HG02798 (cell line): ENCODE data around the gene PIP5K1C.
"Not testable (repeated sequence)": the region's sequence is repeated elsewhere in the genome, so short reads cannot be mapped to it uniquely, and the experiment has no call there.

Source experiments
- ATAC-seq: cut with Tn5 transposase; IDR thresholded peaks from one replicate; pipeline ENCODE4 v1.9.1; 2021; ENCODE audit warnings: mild to moderate bottlenecking; ENCODE audit not compliant: unreplicated experiment, poor library complexity

PIP5K1C gene

DNA sequence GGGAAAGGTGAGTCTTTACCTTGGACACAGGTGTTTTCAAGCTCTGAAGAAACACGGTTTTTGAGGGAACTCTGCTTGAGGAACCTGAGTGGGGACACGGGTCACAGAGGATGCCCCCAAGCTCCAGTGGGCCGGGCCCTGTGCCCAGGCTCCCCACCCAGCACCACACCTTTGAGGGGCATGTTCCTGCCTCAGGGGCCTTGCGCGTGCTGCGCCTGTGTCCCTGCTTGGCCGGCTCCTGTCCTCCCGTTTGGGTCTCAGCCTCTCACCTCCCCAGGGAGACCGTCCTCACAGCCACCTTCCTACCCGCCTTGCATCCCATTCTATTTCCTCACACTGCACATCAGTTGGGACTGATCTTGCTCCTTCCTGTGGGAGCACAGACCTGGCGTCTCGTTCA, 21.1 kb downstream of the PIP5K1C start:
- ATAC-seq: no peak

DNA sequence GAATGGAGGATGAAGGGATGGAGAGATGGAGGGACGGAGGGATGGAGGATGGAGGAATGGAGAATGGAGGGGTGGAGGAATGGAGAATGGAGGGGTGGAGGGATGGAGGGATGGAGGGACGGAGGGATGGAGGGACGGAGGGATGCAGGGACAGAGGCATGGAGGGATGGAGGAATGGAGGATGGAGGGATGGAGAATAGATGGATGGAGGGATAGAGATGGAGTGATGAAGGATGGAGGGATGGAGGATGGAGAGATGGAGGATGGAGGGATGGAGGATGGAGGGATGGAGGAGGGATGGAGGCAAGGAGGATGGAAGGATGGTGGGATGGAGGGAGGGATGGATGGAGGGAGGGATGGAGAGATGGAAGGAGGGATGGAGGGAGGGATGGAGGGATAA, 22.1 kb downstream of the PIP5K1C start:
- ATAC-seq: no peak

DNA sequence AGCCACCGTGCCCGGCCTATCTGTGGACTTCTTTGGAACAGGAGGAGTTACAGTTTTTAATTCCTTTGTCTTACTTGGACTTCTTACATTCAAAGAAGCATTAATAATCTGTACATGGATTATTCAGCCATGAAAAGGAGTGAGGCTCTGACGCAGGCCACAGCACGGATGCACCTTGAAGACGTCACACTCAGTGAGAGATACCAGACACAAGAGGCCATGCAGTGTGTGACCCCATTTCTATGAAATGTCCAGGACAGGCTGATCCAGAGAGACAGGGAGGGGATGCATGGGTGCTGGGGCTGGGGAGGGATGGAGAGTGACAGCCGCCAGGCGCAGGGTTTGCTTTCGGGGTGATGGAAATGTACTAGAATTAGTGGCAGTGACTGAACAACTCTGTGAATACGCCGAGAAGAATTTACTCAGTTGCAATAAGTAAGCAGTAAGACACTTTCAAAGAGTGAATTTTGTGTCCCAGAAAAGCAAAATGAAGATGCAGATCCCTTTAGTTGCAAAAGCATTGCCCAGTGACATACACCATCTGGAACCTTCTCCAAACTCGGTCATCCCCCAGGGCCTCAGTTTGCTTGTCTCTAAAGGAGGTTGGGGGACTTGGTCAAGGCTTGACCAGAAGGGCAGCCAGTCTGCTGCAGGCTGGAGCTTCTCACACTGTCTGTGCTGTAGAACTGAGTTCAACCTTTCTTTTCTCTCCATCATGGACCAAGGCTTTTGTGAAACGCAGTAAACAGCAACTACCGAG, 25.3 kb downstream of the PIP5K1C start:
- ATAC-seq: no peak

DNA sequence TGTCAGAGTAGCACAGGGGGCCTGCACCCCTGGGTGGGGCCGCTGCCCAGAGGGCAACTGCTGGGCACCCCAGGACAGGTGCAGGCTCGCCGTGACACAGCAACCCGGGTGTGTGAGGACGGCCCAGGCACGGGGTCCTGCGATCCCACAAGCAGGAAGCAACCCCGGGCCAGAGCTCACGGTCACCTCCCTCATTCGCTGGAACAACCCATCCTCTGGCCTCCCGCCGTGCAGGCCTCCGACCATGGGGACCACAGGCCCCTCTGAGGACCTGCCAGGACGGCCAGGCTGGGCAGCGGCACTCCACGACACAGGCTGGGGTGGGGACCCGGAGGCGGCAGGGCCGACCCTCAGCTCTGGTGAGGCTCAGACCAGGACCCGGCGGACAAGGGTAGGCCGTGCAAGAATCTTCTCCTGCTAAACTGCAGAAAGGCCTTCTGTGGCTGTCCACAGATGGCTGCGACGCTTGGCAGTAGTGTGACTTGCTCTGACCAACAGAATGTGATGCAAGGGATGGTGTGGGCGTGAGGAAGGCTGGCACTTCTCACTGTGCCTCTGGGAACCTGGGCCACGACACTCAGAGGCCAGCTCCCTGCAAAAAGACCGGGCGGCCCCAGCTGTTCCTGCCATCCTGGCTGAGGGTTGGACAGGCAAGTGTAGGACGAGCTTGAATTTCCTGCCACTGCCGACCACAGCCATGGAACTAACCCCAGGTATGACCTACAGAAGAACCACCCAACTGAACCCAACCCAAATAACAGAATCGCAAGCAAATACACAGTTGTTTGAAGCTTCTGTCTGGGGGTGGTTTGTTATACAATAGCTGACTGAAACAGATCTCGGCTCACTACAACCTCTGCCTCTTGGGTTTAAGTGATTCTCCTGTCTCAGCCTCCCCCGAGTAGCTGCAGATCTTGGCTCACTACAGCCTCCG, 26.5 kb downstream of the PIP5K1C start:
- ATAC-seq: no peak

DNA sequence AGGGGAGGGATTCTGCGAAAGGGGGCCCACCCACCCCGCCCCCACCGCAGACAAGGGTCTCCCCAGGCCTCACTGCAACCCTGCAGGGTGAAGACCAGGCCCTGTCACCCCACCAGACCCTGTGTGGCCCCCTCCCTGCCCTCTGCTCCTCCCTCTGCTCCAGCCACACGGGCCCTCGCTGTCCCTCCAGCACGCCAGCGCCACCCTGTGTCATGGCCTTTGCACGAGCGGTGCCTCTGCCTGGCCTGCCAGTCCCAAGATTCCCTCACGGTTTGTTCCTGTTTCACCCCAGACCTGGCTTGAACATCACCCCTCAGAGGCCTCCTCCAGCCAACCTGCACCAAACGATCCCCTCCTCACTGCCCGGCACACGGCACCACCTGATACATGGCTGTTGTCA, 27.3 kb downstream of the PIP5K1C start:
- no peak for ATAC-seq

DNA sequence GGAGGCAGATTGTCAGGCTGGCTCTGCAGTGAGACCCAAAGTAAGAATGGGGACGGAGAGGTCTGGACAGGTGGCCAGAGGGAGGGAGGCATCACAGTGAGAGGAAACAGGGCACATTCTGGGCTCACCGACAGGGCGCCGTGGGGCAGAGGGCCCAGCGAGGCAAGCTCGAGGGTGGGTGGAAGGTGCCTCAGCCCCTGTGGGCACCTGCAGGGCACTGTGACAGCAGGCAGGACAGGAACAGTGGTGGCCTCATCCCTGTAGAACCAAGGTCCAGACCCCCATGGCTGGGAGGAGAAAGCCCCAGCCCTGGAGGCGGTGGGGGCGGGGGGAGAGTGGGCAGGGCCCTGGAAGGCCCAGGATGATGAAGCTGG, 27.7 kb downstream of the PIP5K1C start:
- no peak for ATAC-seq

DNA sequence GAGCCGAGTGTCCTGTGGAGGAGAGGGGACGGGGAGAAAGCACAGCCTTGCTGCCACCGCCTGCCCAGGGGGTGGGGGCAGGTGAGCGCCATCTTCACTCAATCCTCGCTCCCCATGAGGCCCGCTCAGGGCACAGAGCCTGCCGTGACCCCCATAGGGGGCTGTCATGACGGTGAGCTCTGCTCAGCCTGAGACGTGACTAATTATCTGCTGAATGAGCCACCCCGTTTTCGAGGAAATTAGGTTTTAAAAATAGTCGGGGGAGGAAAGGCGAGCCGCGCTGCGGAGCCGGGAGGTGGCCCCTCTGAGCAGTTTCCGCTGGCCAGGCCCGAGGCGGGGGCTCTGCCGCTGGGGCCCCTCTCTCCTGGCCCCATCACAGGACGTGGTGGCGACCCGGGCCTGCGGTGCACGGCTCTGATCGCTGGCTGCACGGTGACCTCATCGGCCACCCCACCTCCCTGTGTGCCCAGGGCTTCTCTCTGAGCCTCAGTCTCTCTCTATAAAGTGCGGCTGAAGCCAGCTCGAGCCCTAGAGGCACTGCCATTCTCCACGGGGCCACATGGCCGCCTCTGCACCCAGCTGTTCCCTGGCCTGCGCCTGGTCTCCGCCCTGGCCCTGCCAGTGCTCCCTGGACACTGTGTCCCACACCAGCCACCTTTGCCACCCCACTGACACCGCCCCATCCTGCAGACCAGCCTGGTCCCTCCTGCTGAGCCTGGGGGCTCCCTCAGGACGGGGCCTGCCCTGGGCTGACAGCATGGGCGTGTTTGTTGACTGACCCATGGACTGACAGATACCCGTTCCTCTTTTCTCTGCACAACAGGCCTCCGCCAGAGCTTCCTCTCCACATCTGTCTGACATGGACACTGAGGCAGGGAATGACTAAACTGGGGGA, 28.3 kb downstream of the PIP5K1C start:
- no peak for ATAC-seq

DNA sequence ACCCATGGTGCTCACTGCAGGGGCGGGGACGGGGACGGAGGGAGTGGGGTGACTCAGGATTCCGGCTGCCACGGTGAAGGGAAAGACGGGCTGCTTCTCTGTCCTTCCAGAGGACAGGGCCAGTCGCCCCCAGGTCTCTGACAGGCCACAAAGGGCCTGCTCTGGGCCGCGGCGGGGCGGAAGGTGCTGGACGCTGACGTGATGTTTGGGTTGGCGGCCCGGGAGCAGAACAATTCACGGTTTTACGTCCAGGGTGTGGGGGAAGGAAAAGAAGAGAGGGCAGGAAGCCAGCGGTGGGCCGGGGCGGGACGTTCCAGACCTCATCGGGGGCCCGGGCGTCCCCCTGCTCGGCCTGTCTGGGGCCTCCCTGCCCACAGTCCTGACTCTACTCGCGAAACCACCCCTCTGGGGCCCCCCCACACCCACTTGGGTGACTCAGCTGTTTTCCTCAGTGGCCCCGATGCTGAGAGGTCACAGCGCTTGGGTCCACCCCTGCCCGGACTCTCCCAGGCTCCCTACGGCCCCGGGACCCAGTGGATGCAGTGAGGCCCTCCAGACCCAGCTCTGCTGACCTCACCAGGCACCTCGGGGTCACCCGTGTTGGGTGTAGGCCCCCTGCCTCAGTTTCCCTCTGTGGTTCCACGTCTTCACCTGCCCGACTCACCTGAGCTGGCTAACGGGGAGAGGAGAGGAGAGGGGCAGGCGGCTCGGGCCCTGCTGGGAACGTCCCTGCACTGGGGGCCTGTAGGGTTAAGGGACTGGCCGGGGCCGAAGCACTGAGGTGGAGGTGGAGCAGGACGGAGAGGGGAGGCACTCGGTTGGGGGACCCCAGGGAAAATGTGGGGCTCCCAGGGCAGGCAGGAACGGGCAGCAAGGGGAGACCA, 29.2 kb downstream of the PIP5K1C start:
- ATAC-seq: no peak

DNA sequence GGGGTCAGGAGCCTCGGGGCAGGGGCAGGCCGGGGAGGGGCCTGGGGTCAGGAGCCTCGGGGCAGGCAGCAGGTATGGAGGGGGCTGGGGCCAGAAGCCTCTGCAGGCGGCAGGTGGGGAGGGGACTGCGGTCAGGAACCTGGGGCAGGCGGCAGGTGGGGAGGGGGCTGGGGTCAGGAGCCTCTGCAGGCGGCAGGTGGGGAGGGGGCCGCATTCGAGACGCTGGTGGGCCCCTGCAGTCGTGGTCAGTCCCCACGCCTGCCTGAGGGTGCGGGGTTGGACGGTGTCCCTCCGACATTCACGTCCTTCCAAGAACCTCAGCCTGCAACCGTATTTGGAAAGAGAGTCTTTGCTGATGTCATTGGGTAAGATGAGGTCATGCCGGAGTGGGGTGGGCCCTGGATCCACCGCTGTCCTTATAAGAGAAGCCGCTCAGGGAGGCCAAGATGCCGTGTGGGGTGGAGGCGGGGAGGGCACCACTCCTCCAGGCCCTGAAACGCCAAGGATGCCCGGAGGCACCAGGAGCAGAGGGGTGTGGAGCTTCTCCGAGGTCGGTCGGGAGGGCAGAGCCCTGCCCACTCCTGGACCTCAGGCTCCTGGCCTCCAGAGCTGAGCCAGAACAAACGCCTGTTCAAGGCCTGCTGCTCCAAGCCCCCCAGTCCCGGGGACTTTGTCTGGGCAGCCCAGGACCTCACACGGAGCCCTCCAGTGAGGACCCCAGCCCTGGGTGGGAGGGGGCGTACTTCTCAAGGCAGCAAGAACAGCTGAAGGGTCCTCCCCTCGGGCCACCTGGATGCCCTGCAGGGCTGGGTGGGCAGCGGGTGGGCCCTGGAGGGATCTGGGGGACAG, 30.1 kb downstream of the PIP5K1C start:
- no peak for ATAC-seq

DNA sequence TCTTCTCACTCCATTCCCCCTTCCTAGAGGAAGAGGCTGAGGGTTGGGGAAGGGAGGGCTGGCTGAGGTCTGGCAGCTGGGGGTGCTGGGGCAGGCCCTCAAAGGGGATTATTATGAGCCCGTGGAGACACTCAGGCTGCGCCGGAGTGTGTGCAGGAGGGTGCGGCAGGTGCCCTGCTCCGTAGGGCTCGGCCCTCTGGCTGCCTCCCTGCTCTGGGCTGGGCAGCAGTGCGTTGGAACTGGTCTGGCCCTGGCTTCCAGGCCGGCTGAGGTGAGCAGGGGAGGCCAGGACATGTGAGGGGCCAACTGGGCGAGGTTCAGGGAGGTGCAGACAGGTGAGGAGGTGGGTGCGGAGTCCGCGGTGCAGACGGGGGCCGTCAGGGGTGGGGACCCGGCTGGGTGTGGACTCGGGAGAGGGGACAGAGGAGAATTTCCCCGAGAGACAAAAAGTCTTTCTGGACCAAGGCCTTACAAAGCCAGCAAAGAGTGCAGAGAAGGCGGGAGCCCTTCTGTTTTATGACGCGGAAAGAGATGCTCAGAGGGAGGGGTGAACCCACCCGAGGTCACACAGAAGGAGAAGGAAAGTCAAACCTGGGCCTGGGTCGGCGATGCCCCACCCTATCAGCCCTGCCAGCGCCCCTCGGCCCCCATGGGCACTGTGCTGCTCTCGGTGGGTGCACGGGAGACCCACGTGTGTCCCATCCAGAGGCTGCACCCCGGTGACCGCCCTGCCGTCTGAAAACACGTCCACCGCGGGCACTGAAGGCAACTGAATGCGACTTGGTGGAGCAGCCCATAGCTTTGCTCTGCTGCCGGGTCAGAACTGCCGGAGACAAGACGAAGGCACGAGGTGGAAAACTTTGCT, 31.0 kb downstream of the PIP5K1C start:
- ATAC-seq: no peak

DNA sequence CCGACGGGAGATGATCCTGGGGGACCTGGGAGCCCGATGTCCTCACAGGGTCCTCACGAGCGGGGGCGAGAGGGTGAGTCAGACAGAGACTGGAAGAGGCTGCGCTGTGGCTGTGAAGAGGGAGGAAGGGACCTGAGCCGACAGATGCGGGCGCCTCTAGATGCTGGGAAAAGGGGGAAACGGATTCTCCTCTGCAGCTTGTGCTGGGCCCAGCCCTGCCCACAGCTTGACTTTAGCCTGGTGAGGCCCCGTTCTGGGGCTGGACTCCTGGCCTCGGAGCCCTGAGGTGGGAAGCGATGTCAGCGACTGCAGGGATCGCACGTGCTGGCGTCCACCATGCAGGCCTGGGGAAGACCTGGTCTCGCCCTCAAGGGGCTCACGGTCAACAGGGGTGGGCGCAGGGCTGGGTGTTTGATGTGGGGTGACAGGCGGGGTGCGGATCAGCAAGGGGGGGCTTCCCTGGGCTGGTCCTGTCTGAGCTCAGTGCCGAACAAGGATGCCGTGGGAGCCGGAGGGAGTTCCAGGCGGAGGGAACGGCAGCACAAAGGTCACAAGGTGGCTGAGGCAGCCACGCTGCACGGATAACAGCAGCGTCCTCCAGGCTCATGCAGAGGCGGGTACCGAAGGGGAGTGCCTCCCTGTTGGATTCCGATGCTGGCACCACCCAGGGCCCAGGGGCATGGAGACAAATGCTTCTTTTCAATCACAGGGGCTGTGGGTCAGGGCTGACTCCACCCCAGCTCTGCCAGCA, 31.8 kb downstream of the PIP5K1C start:
- ATAC-seq: no peak

DNA sequence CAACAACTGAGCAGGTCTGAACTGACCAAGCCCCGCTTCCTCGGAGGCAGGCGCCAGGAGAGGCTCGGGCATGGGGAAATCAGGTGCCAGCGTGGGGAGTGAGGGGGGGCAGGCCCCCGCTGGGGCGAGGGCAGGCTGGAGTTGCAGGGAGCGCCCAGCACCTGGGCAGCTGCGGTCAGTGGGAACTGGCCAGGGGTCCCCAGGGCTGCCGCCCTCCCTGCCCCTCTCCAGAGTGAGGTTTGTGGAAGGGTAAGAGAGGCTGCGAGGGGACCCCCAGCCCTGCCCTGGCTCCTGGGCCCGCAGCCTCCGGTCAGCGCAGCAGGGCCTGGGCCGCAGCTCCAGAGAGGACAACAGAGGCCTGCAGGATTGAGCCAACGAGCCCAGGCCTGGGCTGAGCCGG, 32.5 kb downstream of the PIP5K1C start:
- no peak for ATAC-seq

DNA sequence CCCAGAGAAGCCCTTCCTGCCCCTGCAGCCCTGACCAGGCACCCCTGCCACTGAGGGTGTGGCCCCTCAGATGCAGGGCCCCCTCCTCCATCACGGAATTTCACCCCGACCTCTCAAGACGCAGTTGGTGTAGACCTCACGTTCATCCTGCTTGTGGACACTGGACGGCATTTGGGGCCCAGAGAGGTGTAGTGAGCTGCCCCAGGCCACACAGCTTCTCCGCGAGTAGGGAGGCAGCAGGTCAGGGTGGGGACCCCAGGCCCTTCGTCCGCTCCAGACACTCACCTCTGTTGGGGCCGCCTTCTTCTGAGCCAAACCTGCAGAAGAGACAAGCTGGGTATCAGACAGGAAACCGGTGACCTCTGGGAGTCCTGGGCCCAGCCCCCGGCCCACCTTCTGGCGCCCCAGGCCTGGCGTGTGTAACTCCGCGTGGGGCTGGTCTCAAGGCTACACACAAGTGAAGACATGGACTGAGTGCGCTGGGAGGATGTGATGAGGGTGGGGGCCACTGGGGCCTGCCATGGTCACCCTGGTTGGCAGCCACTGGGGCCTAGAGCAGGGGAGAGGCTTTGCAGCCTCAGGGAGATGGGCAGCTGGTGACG, 33.1 kb downstream of the PIP5K1C start:
- no peak for ATAC-seq

DNA sequence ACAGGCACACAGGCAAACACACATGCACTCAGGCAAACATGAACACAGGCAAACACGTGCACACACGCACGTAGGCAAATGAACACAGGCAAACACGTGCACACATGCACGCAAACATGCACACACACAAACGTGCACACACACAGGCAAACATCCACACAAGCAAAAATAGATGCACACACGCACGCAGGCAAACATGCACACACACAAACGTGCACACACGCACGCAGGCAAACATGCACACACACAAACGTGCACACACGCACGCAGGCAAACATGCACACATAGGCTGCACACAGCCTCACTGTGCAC, 33.8 kb downstream of the PIP5K1C start:
- ATAC-seq: not testable (repeated sequence)

DNA sequence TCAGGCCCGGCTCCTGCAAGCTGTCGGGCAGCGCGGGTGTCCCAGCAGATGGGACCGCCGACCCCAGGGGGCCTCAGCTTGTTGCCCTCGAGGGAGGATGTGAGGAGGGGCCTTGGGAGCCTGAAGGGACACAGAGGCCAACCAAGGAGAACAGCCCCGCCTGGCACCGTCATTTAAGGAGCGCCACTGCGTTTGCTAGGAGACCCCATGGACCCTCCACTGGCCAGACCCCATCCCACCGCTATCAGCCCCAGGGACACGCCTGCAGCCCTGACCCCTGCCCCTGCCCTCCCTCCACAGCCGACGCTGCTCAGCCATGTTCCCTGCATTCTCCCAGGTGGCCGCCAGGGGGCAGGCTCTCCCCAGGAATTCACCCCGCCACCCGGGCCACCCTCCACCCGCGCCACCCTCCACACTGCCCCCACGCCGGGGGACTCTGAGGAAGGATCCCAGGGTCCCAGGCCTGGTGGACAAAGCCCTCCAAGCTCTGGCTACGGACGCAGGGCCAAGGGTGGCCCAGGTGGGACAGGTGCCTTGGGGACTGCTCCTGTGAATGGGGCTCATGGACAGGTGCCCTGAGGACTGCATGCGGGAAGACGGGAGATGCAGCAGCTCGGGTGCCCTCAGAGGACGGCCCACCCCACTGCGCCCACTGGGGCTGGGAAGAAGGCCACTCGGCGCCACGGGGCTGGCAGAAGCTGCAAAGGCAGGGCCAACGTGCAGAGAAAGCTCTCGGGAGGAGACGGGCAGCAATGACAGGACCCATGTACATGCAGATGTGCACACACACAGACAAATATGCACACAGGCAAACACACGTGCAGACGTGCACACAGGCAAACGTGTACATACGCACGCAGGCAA, 34.4 kb downstream of the PIP5K1C start:
- ATAC-seq: peak; percentile 62
